Duodenal mucosa (tissue), 2 donors: ENCODE data around the gene SSU72.
A peak's percentile ranks its signal among the peaks of the same experiment; 100 is the strongest.

Source experiments
- H3K27ac ChIP-seq: one replicate; pipeline ENCODE4 v1.7.0; 2013; ENCODE audit warnings: low read depth, low read length
- H3K27me3 ChIP-seq, 2 donors: one replicate each; pipeline ENCODE4 v1.7.0; 2013; ENCODE audit warnings: low read length in 2 of 2, control low read depth in 1 of 2; ENCODE audit not compliant: insufficient read depth in 2 of 2, control insufficient read depth in 1 of 2
- H3K36me3 ChIP-seq, 2 donors: one replicate each; pipeline ENCODE4 v1.7.0; 2013; ENCODE audit warnings: low read length in 2 of 2, control low read depth in 1 of 2; ENCODE audit not compliant: insufficient read depth in 2 of 2, control insufficient read depth in 1 of 2
- H3K4me1 ChIP-seq, 2 donors: one replicate each; pipeline ENCODE4 v1.7.0; 2013; ENCODE audit warnings: low read length in 2 of 2, control low read depth in 1 of 2; ENCODE audit not compliant: insufficient read depth in 2 of 2, control insufficient read depth in 1 of 2
- H3K4me3 ChIP-seq, 2 donors: one replicate each; pipeline ENCODE4 v1.7.0; 2013; ENCODE audit warnings: low read length in 2 of 2, low read depth in 1 of 2
- H3K9ac ChIP-seq, 2 donors: one replicate each; pipeline ENCODE4 v1.7.0; 2013; ENCODE audit warnings: low read length in 2 of 2, low read depth in 1 of 2
- H3K9me3 ChIP-seq, 2 donors: one replicate each; pipeline ENCODE4 v1.7.0; 2013; ENCODE audit warnings: low read length in 2 of 2, control low read depth in 1 of 2; ENCODE audit not compliant: control insufficient read depth in 1 of 2

The SSU72 gene

DNA sequence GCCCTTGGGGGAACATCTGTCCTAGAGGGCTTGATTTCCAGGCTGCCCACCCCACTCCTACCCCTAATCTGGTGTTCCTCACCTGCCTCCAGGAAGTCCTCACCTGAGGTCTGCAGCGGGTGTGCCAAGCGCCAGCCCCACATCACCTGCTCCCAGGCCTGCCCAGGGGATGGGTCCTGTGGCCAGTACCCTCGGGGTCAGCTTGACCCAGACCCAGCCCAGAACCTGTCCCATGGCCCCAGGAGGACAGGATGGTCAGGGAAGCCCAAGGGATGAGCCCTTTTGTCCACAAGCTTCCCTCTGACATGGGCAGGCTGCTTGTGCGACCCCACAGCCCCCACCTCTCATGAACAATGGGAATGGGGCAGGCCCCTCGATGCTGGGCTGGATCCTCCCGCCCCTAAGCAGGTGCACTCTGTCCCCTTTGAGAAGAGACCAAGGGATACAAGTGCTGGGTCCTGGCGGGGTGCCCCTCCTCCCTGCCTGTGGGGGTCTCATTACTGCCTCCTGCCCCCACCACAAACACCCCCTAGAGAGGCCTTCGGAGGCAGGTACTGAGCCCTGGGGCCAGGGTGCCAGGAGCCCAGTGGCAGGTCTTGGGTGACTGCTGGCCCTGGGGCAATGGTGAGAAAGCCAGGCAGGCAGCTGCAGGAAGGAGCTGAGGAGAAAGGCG, 43.9 kb upstream of the SSU72 start:
- H3K9ac ChIP-seq = no peak overlapping the region
- no peak overlapping the region for H3K27ac ChIP-seq
- no peak overlapping the region for H3K4me3 ChIP-seq
- H3K9me3 ChIP-seq = no peaks in the 10 kb centered on the region
- H3K27me3 ChIP-seq = no peaks in the 10 kb centered on the region
- H3K4me1 ChIP-seq = peaks cover 19 to 25% of the 10 kb centered on the region in 2 donors
- H3K36me3 ChIP-seq = peaks cover 0 to 8% of the 10 kb centered on the region in 2 donors

- H3K27ac ChIP-seq = no peak overlapping the region
- H3K27me3 ChIP-seq = no peaks in the 10 kb centered on the region
- peaks cover 19 to 28% of the 10 kb centered on the region in 2 donors for H3K4me1 ChIP-seq
- no peak overlapping the region for H3K9ac ChIP-seq
- no peaks in the 10 kb centered on the region for H3K9me3 ChIP-seq
- H3K36me3 ChIP-seq = peaks cover 0 to 8% of the 10 kb centered on the region in 2 donors
- no peak overlapping the region for H3K4me3 ChIP-seq
Observed at GRCh38 chr1:1617925-1618324, 43.3 kb upstream of the SSU72 start.

GRCh38 chr1:1617516-1617915, 42.9 kb upstream of the SSU72 start:
- Histone ChIP-seq H3K27me3 (no peaks in the 10 kb centered on the region), H3K9ac (no peak overlapping the region), H3K36me3 (peaks cover 0 to 8% of the 10 kb centered on the region in 2 donors), H3K27ac (no peak overlapping the region), H3K4me3 (no peak overlapping the region), H3K9me3 (no peaks in the 10 kb centered on the region), H3K4me1 (peaks cover 19 to 28% of the 10 kb centered on the region in 2 donors)

GRCh38 chr1:1616838-1617237, 42.2 kb upstream of the SSU72 start:
- Histone ChIP-seq H3K9me3 (no peaks in the 10 kb centered on the region), H3K27ac (no peak overlapping the region), H3K4me1 (peaks cover 19 to 28% of the 10 kb centered on the region in 2 donors), H3K4me3 (peak overlapping the region; percentile 84 to 91), H3K36me3 (peaks cover 0 to 8% of the 10 kb centered on the region in 2 donors), H3K27me3 (no peaks in the 10 kb centered on the region), H3K9ac (peak overlapping the region; percentile 48 to 94)

DNA sequence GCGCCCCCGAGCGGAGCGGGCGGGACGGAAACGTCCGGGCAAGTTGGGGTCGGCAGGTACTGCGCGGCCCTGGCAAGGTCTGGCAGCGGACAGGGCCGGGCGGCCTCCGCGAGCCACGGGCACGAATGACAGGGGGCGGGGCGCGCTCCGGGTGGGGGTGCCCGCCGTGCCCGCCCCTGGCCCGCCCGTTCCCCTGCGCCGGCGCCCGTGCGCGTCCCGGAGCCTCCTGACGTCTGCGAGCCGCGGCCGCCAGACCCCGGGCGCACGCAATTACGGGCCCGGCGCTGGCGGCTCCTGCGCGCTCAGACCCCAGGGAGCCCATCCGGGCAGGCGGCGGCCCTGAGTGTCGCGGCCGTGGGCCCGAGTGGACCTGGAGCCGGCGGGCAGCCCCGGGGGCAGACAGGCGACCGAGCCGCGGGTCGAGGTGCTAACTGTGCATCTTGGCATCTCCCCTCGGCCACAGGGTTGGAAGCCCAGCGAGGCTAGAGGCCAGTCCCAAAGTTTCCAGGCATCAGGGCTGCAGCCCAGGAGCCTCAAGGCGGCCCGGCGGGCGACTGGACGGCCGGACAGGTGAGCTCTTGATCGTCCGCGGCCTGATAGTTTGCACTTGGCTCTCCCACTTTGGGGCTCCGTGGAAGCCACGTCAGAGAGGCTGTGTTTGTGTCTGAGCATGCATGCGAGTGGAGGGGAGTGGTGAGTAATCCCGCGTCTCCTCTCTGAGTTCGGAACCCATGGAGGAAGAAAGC, 41.6 kb upstream of the SSU72 start:
- Histone ChIP-seq H3K4me3 (peak overlapping the region; percentile 84 to 91), H3K27ac (peak overlapping the region; percentile 69), H3K9ac (peak overlapping the region; percentile 48 to 94), H3K36me3 (peaks cover 0 to 8% of the 10 kb centered on the region in 2 donors), H3K9me3 (no peaks in the 10 kb centered on the region), H3K27me3 (no peaks in the 10 kb centered on the region), H3K4me1 (peaks cover 19 to 28% of the 10 kb centered on the region in 2 donors)

- H3K36me3 ChIP-seq = peaks cover 0 to 8% of the 10 kb centered on the region in 2 donors
- H3K27ac ChIP-seq = peak within 1 kb of the TSS; percentile 100
- H3K9me3 ChIP-seq = no peaks in the 10 kb centered on the region
- H3K4me3 ChIP-seq = peak within 1 kb of the TSS; percentile 84 to 91
- no peaks in the 10 kb centered on the region for H3K27me3 ChIP-seq
- peak within 1 kb of the TSS; percentile 94 for H3K9ac ChIP-seq
- H3K4me1 ChIP-seq = peaks cover 19 to 28% of the 10 kb centered on the region in 2 donors
Observed at GRCh38 chr1:1615256-1616044, 40.8 kb upstream of the SSU72 start, which contains the start of gene MIB2. TSS of gene MIB2 (plus strand) at chr1:1615500. CDS start at chr1:1623453, 7,953 bp downstream.

- H3K4me3 ChIP-seq = peak overlapping the region; percentile 84 to 91
- H3K9me3 ChIP-seq = no peaks in the 10 kb centered on the region
- H3K27me3 ChIP-seq = no peaks in the 10 kb centered on the region
- peaks cover 19 to 28% of the 10 kb centered on the region in 2 donors for H3K4me1 ChIP-seq
- H3K9ac ChIP-seq = peak overlapping the region; percentile 13 to 94
- H3K36me3 ChIP-seq = peaks cover 0 to 8% of the 10 kb centered on the region in 2 donors
- peak overlapping the region; percentile 44 for H3K27ac ChIP-seq
Observed at GRCh38 chr1:1614954-1615255, 40.2 kb upstream of the SSU72 start.

GRCh38 chr1:1614204-1614953, 39.7 kb upstream of the SSU72 start:
- H3K4me1 ChIP-seq = peaks cover 19 to 28% of the 10 kb centered on the region in 2 donors
- H3K27ac ChIP-seq = no peak overlapping the region
- H3K36me3 ChIP-seq = peaks cover 0 to 8% of the 10 kb centered on the region in 2 donors
- H3K4me3 ChIP-seq = peak overlapping the region; percentile 84 to 91
- no peaks in the 10 kb centered on the region for H3K9me3 ChIP-seq
- no peaks in the 10 kb centered on the region for H3K27me3 ChIP-seq
- H3K9ac ChIP-seq = peak overlapping the region; percentile 29 to 94

- H3K4me1 ChIP-seq = peaks cover 19 to 28% of the 10 kb centered on the region in 2 donors
- peaks cover 0 to 8% of the 10 kb centered on the region in 2 donors for H3K36me3 ChIP-seq
- H3K4me3 ChIP-seq = peak overlapping the region; percentile 84 to 91
- peak overlapping the region; percentile 29 to 94 for H3K9ac ChIP-seq
- H3K9me3 ChIP-seq = no peaks in the 10 kb centered on the region
- H3K27me3 ChIP-seq = no peaks in the 10 kb centered on the region
- no peak overlapping the region for H3K27ac ChIP-seq
Observed at GRCh38 chr1:1613509-1614082, 38.9 kb upstream of the SSU72 start.
